Fibroblast of lung (primary cell): Measurements from ENCODE around the gene RRH.

Experiments used
- CTCF ChIP-seq, 2 donors: IDR thresholded peaks in 1 of 2; conservative IDR thresholded peaks in 1 of 2; 1 replicate in 1 of 2; 2 replicates in 1 of 2; pipeline ENCODE4 v1.5.1; 2011 to 2012; ENCODE audit warnings: low read length in 2 of 2, control low read depth in 1 of 2, inconsistent platforms in 1 of 2, low read depth in 1 of 2, mild to moderate bottlenecking in 1 of 2
- EZH2 ChIP-seq: IDR thresholded peaks from 2 replicates; pipeline ENCODE4 v1.5.1; 2012; ENCODE audit warnings: low read length, control low read depth, mild to moderate bottlenecking; ENCODE audit errors: missing control alignments

DNA sequence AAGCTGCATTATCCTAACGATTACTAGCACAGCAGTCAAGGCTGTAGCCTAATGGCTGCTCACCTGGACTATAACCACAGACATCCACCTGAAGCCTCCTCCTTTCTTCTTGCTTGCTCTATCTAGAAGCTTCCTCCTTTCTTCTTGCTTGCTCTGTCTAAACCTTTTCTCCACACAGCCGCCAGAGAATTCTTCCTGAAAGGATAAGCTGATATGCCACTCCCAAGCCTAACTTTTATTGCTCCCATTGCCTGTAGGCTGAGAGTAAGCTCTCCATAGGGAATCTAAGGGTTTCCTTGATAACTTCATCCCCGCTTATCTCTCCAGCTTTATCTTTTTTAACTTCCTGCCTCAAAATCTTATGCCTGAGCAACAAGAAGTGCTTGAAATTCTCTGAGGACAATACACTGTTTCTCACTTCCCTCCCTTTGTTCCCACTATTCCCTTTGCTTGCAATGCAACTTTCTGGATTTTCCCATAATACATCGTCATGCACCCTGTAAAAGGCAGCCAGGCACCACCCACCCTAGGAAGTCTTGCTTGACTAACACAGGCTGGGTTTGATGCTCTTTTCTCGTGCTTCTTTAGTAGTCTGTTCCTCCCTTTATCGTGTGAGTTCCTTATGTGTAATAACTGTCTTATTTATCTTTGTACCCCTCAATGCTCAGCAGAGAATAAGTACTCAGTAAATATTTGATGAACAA lies 18.8 kb downstream of the RRH start:
- TF ChIP-seq CTCF (conservative IDR thresholded peaks at IDR 0.05 in 1 of 2, IDR thresholded peaks at IDR 0.05 in 1 of 2; ENCODE audit: low read depth in 1 of 2, low read length in 2 of 2) (no peak), EZH2 (no peak)
